Spleen (tissue), 7 donors: Measurements from ENCODE around the gene HECTD2.

Experiments used
- CTCF ChIP-seq, 11 experiments: fragments of 200-600 bp in 7 of 11; fragments of 450-650 bp in 4 of 11; sonication (generic) in 4 of 11; IDR thresholded peaks in 8 of 11; conservative IDR thresholded peaks in 3 of 11; 1 replicate in 7 of 11; 2 replicates in 4 of 11; pipeline versions ENCODE4 v1.4.0 to v1.8.0; 2016 to 2021; ENCODE audit warnings: antibody characterized with exemption in 11 of 11, inconsistent platforms in 4 of 11, mild to moderate bottlenecking in 1 of 11
- POLR2A ChIP-seq, 3 donors: fragments of 450-650 bp; IDR thresholded peaks; one replicate each; pipeline ENCODE4 v1.5.1; 2017; ENCODE audit warnings: antibody characterized with exemption in 3 of 3, mild to moderate bottlenecking in 1 of 3
- donor health status: DM: no; HTN: no; CAD: no; lungs with moderate emphysema.
- donor health status: DM: no; HTN: no; CAD: no.
- donor health status: DM: no; HTN: no; CAD: no.

GRCh38 chr10:91487911-91488582 lies 77.9 kb downstream of the HECTD2 start:
- TF ChIP-seq CTCF (IDR thresholded peaks at IDR 0.05 in 8 of 11, conservative IDR thresholded peaks at IDR 0.05 in 3 of 11) (no peak), POLR2A (IDR thresholded peaks at IDR 0.05) (no peak)
